Fibroblast of lung (primary cell): ENCODE results near the gene FZD2. TPM values are rescaled to one million over a fixed set of nuclear protein-coding genes. Genes with fewer than 3 reads are reported as not detected.

Experiments used
- DNase-seq, 2 donors: peaks; one replicate each; pipeline versions ENCODE4 v3.0.0 to v3.0.0-alpha.2; 2010; ENCODE audit warnings: low read depth in 2 of 2
- H2AFZ ChIP-seq: 2 replicates; pipeline ENCODE4 v1.5.1; 2012; ENCODE audit warnings: low read length, control low read depth, inconsistent platforms
- H3K27ac ChIP-seq: 2 replicates; pipeline ENCODE4 v1.5.1; 2011; ENCODE audit warnings: low read length, control low read depth; ENCODE audit not compliant: insufficient read depth
- H3K27me3 ChIP-seq: 2 replicates; pipeline ENCODE4 v1.5.1; 2011; ENCODE audit warnings: mild to moderate bottlenecking, low read length; ENCODE audit not compliant: control insufficient read depth, insufficient read depth
- H3K36me3 ChIP-seq: 2 replicates; pipeline ENCODE4 v1.5.1; 2011; ENCODE audit warnings: low read length; ENCODE audit not compliant: control insufficient read depth, insufficient read depth
- H3K4me1 ChIP-seq: 2 replicates; pipeline ENCODE4 v1.5.1; 2011; ENCODE audit warnings: low read length; ENCODE audit not compliant: control insufficient read depth, insufficient read depth; ENCODE audit errors: extremely low read depth
- H3K4me2 ChIP-seq: 2 replicates; pipeline ENCODE4 v1.5.1; 2011; ENCODE audit warnings: low read length, control low read depth; ENCODE audit not compliant: insufficient read depth; ENCODE audit errors: extremely low read depth
- H3K4me3 ChIP-seq, 4 experiments: fragments of 200-600 bp in 1 of 4; sonication (generic) in 1 of 4; replicated peaks in 1 of 4; 2 replicates each; pipeline ENCODE4 v1.5.1; 2011 to 2016; ENCODE audit warnings: low read length in 4 of 4, low read depth in 3 of 4, mild to moderate bottlenecking in 3 of 4, control low read depth in 2 of 4, inconsistent platforms in 1 of 4, mixed read lengths in 1 of 4; ENCODE audit not compliant: insufficient read depth in 1 of 4; ENCODE audit errors: control extremely low read depth in 1 of 4
- H3K79me2 ChIP-seq: 2 replicates; pipeline ENCODE4 v1.5.1; 2012; ENCODE audit warnings: mild to moderate bottlenecking, low read length, inconsistent platforms; ENCODE audit not compliant: control insufficient read depth, insufficient read depth
- H3K9ac ChIP-seq: 2 replicates; pipeline ENCODE4 v1.5.1; 2011; ENCODE audit warnings: mild to moderate bottlenecking, low read length, control low read depth; ENCODE audit not compliant: insufficient read depth
- H3K9me3 ChIP-seq: 2 replicates; pipeline ENCODE4 v1.5.1; 2012; ENCODE audit warnings: low read depth, low read length; ENCODE audit not compliant: control insufficient read depth, insufficient read depth
- H4K20me1 ChIP-seq: 2 replicates; pipeline ENCODE4 v1.5.1; 2011; ENCODE audit warnings: low read length; ENCODE audit not compliant: control insufficient read depth, insufficient read depth; ENCODE audit errors: extremely low read depth
- EZH2 ChIP-seq: IDR thresholded peaks from 2 replicates; pipeline ENCODE4 v1.5.1; 2012; ENCODE audit warnings: low read length, control low read depth, mild to moderate bottlenecking; ENCODE audit errors: missing control alignments
- polyA plus RNA-seq, 2 donors: library from polyadenylated mRNA; depleted of rRNA in 1 of 2; stranded (reverse) in 1 of 2; unstranded in 1 of 2; fragments of >200 nt; gene quantifications; 2 replicates each; pipeline ENCODE4 v1.2.1, GENCODE V29; 2011 to 2012; ENCODE audit warnings: missing spikeins in 1 of 2
- total RNA-seq: library from RNA; depleted of rRNA; stranded (reverse); fragments of >200 nt; gene quantifications from 2 replicates; pipeline ENCODE4 v1.2.1, GENCODE V29; 2014
- TF ChIP-seq, protein P1 (sequence below), 2 donors: IDR thresholded peaks in 1 of 2; conservative IDR thresholded peaks in 1 of 2; 1 replicate in 1 of 2; 2 replicates in 1 of 2; pipeline ENCODE4 v1.5.1; 2011 to 2012; ENCODE audit warnings: low read length in 2 of 2, control low read depth in 1 of 2, inconsistent platforms in 1 of 2, low read depth in 1 of 2, mild to moderate bottlenecking in 1 of 2

FZD2 gene
- total and polyA plus RNA-seq, 2 donors (not counting 1 experiment from before 2014, with no cell fraction given), result 20.3 to 23.2 TPM

DNA sequence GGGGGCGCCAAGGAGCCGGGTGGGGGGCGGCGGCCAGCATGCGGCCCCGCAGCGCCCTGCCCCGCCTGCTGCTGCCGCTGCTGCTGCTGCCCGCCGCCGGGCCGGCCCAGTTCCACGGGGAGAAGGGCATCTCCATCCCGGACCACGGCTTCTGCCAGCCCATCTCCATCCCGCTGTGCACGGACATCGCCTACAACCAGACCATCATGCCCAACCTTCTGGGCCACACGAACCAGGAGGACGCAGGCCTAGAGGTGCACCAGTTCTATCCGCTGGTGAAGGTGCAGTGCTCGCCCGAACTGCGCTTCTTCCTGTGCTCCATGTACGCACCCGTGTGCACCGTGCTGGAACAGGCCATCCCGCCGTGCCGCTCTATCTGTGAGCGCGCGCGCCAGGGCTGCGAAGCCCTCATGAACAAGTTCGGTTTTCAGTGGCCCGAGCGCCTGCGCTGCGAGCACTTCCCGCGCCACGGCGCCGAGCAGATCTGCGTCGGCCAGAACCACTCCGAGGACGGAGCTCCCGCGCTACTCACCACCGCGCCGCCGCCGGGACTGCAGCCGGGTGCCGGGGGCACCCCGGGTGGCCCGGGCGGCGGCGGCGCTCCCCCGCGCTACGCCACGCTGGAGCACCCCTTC lies 484 bp downstream of the FZD2 start:
- no peak overlapping the region for H3K27ac ChIP-seq
- peaks cover 2% of the 10 kb centered on the region for H3K9me3 ChIP-seq
- peaks cover 9% of the 10 kb centered on the region for H3K4me1 ChIP-seq
- DNase-seq, result peak; percentile 73 to 78
- H3K4me3 ChIP-seq, result peak overlapping the region; percentile 57 to 88 (median 72)
- H3K9ac ChIP-seq, result peak overlapping the region; percentile 40
- H3K4me2 ChIP-seq, result peak overlapping the region; percentile 81
- peak overlapping the region; percentile 21 for H2AFZ ChIP-seq
- H3K27me3 ChIP-seq, result no peaks in the 10 kb centered on the region
- no peak for TF ChIP-seq EZH2
- TF ChIP-seq, protein P1, sequence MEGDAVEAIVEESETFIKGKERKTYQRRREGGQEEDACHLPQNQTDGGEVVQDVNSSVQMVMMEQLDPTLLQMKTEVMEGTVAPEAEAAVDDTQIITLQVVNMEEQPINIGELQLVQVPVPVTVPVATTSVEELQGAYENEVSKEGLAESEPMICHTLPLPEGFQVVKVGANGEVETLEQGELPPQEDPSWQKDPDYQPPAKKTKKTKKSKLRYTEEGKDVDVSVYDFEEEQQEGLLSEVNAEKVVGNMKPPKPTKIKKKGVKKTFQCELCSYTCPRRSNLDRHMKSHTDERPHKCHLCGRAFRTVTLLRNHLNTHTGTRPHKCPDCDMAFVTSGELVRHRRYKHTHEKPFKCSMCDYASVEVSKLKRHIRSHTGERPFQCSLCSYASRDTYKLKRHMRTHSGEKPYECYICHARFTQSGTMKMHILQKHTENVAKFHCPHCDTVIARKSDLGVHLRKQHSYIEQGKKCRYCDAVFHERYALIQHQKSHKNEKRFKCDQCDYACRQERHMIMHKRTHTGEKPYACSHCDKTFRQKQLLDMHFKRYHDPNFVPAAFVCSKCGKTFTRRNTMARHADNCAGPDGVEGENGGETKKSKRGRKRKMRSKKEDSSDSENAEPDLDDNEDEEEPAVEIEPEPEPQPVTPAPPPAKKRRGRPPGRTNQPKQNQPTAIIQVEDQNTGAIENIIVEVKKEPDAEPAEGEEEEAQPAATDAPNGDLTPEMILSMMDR (conservative IDR thresholded peaks at IDR 0.05 in 1 of 2, IDR thresholded peaks at IDR 0.05 in 1 of 2; ENCODE audit: low read depth in 1 of 2, low read length in 2 of 2), result no peak
- H3K36me3 ChIP-seq, result peaks cover 5% of the 10 kb centered on the region
- no peaks in the 10 kb centered on the region for H4K20me1 ChIP-seq
- peaks cover 21% of the 10 kb centered on the region for H3K79me2 ChIP-seq

- Histone ChIP-seq H3K4me2 (peak overlapping the region; percentile 81), H3K27me3 (no peaks in the 10 kb centered on the region), H3K36me3 (peaks cover 5% of the 10 kb centered on the region), H3K9me3 (peaks cover 2% of the 10 kb centered on the region), H3K9ac (no peak overlapping the region), H3K79me2 (peaks cover 21% of the 10 kb centered on the region), H3K27ac (no peak overlapping the region), H3K4me1 (peaks cover 9% of the 10 kb centered on the region), H4K20me1 (no peaks in the 10 kb centered on the region), H2AFZ (no peak overlapping the region), H3K4me3 (peak overlapping the region; percentile 57 to 88 (median 72))
- TF ChIP-seq EZH2, result no peak
- TF ChIP-seq, protein P1 (conservative IDR thresholded peaks at IDR 0.05 in 1 of 2, IDR thresholded peaks at IDR 0.05 in 1 of 2; ENCODE audit: low read depth in 1 of 2, low read length in 2 of 2), result no peak
- peak in 1 of 2 donors; percentile 40 for DNase-seq
These were observed 1.0 kb downstream of the FZD2 start for GRCh38 chr17:44558334-44558709.

DNA sequence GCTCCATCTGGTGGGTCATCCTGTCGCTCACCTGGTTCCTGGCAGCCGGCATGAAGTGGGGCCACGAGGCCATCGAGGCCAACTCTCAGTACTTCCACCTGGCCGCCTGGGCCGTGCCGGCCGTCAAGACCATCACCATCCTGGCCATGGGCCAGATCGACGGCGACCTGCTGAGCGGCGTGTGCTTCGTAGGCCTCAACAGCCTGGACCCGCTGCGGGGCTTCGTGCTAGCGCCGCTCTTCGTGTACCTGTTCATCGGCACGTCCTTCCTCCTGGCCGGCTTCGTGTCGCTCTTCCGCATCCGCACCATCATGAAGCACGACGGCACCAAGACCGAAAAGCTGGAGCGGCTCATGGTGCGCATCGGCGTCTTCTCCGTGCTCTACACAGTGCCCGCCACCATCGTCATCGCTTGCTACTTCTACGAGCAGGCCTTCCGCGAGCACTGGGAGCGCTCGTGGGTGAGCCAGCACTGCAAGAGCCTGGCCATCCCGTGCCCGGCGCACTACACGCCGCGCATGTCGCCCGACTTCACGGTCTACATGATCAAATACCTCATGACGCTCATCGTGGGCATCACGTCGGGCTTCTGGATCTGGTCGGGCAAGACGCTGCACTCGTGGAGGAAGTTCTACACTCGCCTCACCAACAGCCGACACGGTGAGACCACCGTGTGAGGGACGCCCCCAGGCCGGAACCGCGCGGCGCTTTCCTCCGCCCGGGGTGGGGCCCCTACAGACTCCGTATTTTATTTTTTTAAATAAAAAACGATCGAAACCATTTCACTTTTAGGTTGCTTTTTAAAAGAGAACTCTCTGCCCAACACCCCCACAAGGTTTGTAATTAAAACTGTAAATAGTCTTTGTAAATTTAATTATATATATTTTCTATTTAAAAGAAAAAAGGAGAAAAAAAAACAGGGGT lies 1.7 kb downstream of the FZD2 start:
- peak; percentile 56 to 61 for DNase-seq
- Histone ChIP-seq H3K9me3 (peaks cover 2% of the 10 kb centered on the region), H2AFZ (no peak overlapping the region), H3K27ac (no peak overlapping the region), H3K9ac (no peak overlapping the region), H3K79me2 (peaks cover 21% of the 10 kb centered on the region), H4K20me1 (no peaks in the 10 kb centered on the region), H3K4me3 (peak overlapping the region; percentile 57 to 88 (median 72)), H3K27me3 (no peaks in the 10 kb centered on the region), H3K4me2 (peak overlapping the region; percentile 81), H3K4me1 (peaks cover 9% of the 10 kb centered on the region), H3K36me3 (peaks cover 5% of the 10 kb centered on the region)
- no peak for TF ChIP-seq EZH2
